Erythroblast (primary cell): ENCODE data around the gene DOCK9.

Experiments
- GATA1 ChIP-seq: IDR thresholded peaks from 2 replicates; pipeline ENCODE4 v1.6.1; 2011; ENCODE audit warnings: low read depth, mild to moderate bottlenecking, control low read depth, low read length, moderate library complexity
- POLR2A ChIP-seq: IDR thresholded peaks from 2 replicates; pipeline ENCODE4 v1.6.1; 2011; ENCODE audit warnings: mild to moderate bottlenecking, low read length

GRCh38 chr13:98801626-98802418 is 176.0 kb downstream of the DOCK9 start:
- TF ChIP-seq POLR2A (no peak), GATA1 (no peak)
